GM11168 (cell line): ENCODE results near the gene ENTHD1.

Source experiments
- in situ Hi-C: fragments of 300-500 bp; cut with MboI; formaldehyde crosslinking; loops from one replicate; pipeline ENCODE4 v1.12.0; 2022; ENCODE audit warnings: low sequenced_read_pairs; ENCODE audit not compliant: unreplicated experiment

Gene ENTHD1

DNA sequence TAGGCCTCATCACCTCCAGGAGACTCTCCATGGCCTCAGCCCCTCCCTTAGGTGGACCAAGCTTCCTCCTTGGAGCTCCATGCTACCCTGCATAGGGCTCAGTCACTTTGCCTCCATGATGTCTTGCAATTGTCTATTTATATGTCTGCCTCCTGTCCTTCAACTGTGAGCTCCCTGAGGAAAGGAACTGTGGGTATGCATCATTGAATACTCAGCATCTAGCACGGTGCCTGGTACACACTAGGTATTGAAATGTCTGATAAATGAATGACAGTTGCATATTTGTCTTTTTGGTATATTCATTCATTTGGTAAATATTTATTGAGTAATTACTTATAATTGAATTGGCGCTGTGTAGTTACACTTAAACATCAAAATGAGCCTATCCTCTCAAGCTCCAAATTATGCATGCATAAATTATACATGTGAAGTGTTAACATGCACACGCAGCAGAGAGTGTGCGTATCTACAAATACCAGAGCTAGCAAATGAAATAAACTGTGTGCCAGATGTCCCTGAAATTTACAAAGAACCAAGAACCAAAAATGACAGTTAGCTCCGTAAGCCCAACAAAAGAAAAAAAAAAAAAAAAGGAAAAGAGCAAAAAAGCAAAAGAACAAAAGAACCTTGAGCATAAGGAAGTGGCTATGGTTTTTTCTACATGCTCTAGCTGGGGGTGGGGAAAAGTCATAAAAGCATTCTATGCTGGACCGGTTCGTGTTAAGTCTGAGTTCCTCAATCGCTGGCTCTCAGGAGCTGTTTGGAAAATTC, 32.5 kb upstream of the ENTHD1 start:
- in situ Hi-C loops, result loop anchor here (10.0 kb wide), 1 partner anchor 89 kb away; no protein-coding TSS in a partner anchor

- in situ Hi-C loops, result loop anchor here (10.0 kb wide), 1 partner anchor 90 kb away; no protein-coding TSS in a partner anchor
Observed at GRCh38 chr22:39925273-39925672, 31.7 kb upstream of the ENTHD1 start.

GRCh38 chr22:39924286-39924685, 30.7 kb upstream of the ENTHD1 start:
- in situ Hi-C loops, result loop anchor here (10.0 kb wide), 1 partner anchor 91 kb away; no protein-coding TSS in a partner anchor

GRCh38 chr22:39923696-39924095, 30.1 kb upstream of the ENTHD1 start:
- in situ Hi-C loops, result loop anchor here (10.0 kb wide), 1 partner anchor 91 kb away; no protein-coding TSS in a partner anchor

DNA sequence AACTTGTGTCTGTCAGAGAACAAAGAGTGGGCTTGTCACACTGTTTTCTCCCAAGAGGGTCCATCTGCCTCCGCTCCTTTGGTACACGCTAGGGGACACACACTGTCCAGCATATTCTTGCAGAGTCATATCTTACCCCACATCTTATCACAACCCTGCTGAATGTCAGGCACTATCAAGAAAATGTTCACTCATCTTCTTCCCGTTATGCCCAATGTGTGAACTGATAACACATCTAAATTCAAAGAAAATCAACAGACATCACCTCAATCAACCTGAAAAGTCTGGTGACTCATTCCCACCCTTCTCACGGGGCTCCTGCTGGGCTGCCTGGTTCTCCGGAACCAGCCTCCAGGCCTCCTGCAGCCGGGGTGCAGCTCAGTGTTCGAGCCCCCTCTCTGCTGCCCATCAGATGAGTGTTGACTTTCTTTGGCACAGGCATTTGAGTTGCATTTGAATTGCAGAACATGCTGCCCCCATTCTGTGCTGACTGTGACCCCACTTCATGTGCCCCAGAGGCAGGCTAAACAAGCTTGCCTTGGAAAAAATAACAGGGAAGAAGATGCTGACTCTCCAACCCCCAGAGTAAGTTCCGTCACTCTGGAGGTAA, 26.7 kb upstream of the ENTHD1 start:
- in situ Hi-C loops, result loop anchor here (10.0 kb wide), 1 partner anchor 95 kb away; no protein-coding TSS in a partner anchor

DNA sequence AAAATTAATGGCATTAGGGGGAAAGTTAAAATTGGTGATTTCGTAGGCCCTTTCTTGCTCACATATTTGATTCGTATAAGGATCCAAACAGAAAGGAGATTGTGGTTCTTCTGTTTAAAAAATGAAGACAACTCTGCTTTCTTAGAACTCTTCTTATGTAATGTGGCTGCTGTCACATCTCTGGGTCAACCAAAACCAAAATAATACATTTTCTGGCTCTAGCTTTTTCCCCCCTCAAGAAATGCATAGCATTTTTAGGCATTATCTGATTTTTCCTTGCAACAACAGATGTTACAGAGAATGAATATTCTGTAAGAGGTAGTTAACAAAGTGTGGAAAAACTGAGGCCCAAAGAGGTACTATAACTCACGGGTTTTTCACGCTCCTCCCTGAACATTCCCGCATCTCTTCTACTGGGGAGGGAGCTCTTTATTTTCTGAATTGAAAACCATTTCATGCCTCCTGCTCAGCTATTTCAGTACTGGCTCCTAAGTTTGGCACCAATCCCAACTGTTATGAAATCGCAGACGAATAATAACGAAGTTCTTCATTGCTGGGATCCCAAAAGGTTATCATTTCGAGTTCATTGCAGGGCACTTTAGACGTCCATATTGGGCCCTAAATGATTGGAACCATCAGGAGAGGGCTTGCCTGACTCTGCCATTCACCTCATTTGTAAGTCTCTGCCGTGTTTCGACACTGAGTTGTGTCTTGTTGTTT, 24.4 kb upstream of the ENTHD1 start:
- in situ Hi-C loops, result no loop called here

GRCh38 chr22:39917197-39917643, 23.7 kb upstream of the ENTHD1 start:
- in situ Hi-C loops, result no loop called here

- in situ Hi-C loops, result no loop called here
Observed at GRCh38 chr22:39916496-39916895, 22.9 kb upstream of the ENTHD1 start.

DNA sequence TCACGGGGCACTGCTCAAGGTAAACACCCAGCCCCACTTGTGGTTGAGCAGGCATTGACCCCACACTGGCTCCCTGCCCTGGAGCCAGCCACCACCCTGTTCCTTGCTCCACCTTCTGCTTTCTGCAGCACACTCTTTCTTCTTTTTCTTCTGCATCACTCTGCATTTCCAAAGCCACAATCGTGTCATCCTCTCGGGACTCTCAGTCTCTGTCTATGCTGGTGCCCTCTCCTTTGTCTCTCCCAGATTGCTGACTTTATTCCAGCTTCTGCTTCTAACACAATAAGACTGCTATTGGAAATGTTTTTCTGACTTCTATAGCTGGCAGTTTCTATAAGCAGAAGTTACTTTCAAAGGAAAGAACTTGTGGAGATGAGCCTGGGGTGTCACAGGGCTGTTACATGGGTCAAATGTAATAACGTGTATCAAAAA, 21.8 kb upstream of the ENTHD1 start:
- in situ Hi-C loops, result no loop called here

GRCh38 chr22:39914584-39914983, 21.0 kb upstream of the ENTHD1 start:
- in situ Hi-C loops, result no loop called here

DNA sequence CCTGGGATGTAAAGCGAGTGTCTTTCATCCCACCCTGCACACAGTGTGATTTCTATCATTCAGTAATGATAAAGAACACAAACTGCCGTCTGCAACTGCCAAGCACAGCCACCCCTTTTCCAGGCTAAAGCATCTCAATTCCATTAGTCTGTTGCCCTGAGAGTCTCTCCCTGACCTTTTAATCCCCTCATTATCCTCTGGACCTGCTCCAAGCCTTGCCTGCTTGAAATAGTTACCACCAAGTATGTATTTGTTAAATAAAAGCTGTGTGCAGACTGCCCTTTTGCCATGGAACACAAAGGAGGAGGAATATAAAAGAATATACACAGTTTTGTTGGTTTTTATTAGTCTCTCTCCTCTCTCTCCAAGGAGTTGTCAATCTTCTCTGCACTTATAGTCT, 20.3 kb upstream of the ENTHD1 start:
- in situ Hi-C loops, result no loop called here

- in situ Hi-C loops, result no loop called here
Observed at GRCh38 chr22:39913321-39913720, 19.8 kb upstream of the ENTHD1 start.

DNA sequence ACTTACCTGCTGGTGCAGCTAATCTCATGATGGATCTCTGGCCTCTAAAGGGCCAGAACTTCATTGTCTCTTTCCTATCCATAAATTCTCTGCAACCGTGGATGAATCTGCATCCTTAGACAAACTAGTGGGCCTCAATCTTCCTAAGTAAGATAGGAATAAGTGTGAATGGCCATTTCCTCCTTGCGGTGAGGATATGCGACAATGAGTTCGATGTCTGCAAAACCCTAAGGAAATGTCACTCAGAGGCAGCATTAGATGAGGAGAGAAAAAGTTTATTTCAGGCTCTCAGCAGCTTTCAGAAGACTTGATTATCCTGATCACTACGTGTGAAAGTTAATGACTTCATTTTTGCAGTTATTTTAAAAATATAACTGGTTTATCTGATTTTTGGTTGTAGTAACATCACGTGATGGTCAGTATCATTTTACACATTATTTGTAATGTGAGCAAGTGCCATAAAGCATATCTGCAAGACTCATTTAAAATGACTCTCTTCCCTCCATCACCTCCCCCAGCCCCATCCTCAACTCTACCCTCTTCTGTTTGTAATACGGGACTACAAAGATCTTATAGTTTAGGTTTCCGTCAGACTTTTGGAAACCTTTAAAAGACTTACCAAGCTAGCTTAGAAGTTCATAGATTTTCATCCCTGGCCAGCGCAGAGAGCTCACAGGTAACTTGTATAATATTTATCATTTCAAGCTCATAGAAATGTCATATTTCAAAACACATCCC, 17.5 kb upstream of the ENTHD1 start:
- in situ Hi-C loops, result no loop called here

GRCh38 chr22:39908737-39909136, 15.2 kb upstream of the ENTHD1 start:
- in situ Hi-C loops, result no loop called here

DNA sequence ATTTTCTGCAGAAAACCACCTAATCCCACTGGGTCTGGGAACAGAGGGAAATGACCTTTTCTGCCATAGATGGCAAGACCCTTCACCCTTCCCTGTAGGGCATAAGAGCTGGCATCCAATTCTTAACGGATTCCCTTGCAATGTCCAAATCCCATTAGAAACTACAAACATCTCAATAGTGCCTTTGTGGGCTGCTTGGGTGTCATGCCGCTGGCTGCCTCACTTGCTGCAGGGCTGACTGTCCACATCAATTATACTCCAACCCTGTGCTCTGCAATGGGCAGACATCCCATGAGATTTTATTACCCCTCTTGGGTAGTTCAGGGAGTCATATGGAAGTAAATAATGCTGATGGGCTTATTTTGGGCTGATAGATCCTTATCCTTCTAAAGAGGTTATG, 14.6 kb upstream of the ENTHD1 start:
- in situ Hi-C loops, result no loop called here

DNA sequence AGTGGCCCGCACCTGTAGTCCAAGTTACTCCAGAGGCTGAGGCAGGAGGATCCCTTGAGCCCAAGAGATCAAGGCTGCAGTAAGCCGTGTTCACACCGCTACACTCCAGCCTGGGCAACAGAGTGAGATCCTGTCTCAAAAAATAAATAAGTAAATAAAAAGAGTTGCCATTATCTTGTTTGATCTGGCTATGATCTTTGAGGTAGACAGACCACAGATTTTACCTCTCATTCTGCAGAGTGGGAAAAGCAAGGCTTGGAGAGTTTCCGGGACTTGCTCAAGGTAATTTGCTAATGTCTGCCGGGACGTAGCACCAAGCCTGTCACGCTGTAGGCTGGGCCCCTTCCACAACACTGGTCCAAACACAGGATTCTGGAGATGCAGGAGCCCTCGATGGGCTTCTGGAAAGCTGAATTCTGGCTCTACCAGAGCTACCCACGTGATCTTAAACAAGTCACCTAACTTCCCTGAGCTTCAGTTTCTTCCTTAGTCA, 14.1 kb upstream of the ENTHD1 start:
- in situ Hi-C loops, result no loop called here

GRCh38 chr22:39907047-39907446, 13.5 kb upstream of the ENTHD1 start:
- in situ Hi-C loops, result no loop called here

- in situ Hi-C loops, result no loop called here
Observed at GRCh38 chr22:39906207-39906606, 12.6 kb upstream of the ENTHD1 start.

DNA sequence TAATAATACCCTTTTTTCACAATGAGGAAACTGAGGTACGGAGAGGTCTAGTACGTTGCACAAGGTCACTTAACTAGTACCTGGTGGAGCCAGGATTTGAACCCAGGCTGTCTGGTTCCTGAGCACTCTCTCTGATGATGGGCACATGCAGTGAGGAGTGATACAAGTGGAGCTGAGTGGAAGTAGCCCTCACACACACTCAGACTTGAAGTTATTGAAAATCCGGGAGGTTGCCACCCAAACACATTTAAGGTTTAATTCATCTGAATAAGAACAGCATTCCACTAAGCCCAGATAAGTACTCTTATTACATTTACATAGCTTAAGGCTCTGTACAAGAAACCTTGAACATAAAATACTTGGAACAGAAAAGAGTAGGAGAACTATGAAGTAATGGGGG, 12.1 kb upstream of the ENTHD1 start:
- in situ Hi-C loops, result no loop called here

GRCh38 chr22:39904862-39905261, 11.3 kb upstream of the ENTHD1 start:
- in situ Hi-C loops, result no loop called here
